Endothelial cell of coronary artery (primary cell): Measurements from ENCODE around the gene TIMM17A. TPM values are rescaled to one million over a fixed set of nuclear protein-coding genes. Genes with fewer than 3 reads are reported as not detected.

Source experiments
- total RNA-seq: library from RNA; depleted of rRNA; stranded (reverse); fragments of >200 nt; gene quantifications from 2 replicates; pipeline ENCODE4 v1.2.3, GENCODE V29; 2014

TIMM17A gene
- 79.8 and 90.1 TPM in 2 replicates for total RNA-seq

GRCh38 chr1:201955009-201955728 lies at the start of gene TIMM17A:
TIMM17A (plus strand) TSS chr1:201955503; CDS start chr1:201955527, 24 bp downstream.

GRCh38 chr1:201946224-201946908 lies 8.9 kb upstream of the TIMM17A start, which contains the start of gene LMOD1:
LMOD1 (minus strand) TSS chr1:201946548; CDS start chr1:201946340, 208 bp downstream.

GRCh38 chr1:201982623-201983379 lies 27.5 kb downstream of the TIMM17A start, which contains the start of gene RNPEP:
RNPEP (plus strand) TSS chr1:201982648; CDS start chr1:201982667, 19 bp downstream.

GRCh38 chr1:202010180-202011015 lies 55.1 kb downstream of the TIMM17A start, which contains the start of gene ELF3:
ELF3 (plus strand) TSS chr1:202010587; CDS start chr1:202011137, 550 bp downstream.

Other genes with a start within 250 kb of the TIMM17A start
- 29.2 and 29.3 TPM in 2 replicates for gene IPO9, start 126.3 kb upstream of the TIMM17A start, total RNA-seq
- gene SHISA4, start 66.6 kb upstream of the TIMM17A start, total RNA-seq, result 7.7 and 11.1 TPM in 2 replicates
- 0.09 and 1.2 TPM in 2 replicates for gene LMOD1, start 9.0 kb upstream of the TIMM17A start, total RNA-seq
- 32.6 and 42.4 TPM in 2 replicates for gene RNPEP, start 27.1 kb downstream of the TIMM17A start, total RNA-seq
- 0.09 and 0.18 TPM in 2 replicates for gene ELF3, start 55.1 kb downstream of the TIMM17A start, total RNA-seq
- gene GPR37L1, start 167.4 kb downstream of the TIMM17A start, total RNA-seq, result not detected in 2 replicates
- gene ARL8A, start 189.2 kb downstream of the TIMM17A start, total RNA-seq, result 21.5 and 23.0 TPM in 2 replicates
- not detected in 2 replicates for gene PTPN7, start 205.1 kb downstream of the TIMM17A start, total RNA-seq
- under 0.01 TPM in 1 of 2 replicates, not detected in the other for gene LGR6, start 238.3 kb downstream of the TIMM17A start, total RNA-seq